OCI-LY3 (cell line): ENCODE results near the gene MKI67.

Source experiments
- CTCF ChIP-seq: fragments of 200-600, 300-600 bp; sonication (generic); IDR thresholded peaks from 2 replicates; pipeline ENCODE4 v1.5.1; 2014; ENCODE audit warnings: antibody characterized with exemption, low read length, low read depth
- EZH2phosphoT487 ChIP-seq: fragments of 200-600 bp; shearing (Covaris generic); IDR thresholded peaks from 2 replicates; pipeline ENCODE4 v1.6.1; 2018; ENCODE audit warnings: antibody characterized with exemption, mixed run types, low read depth

GRCh38 chr10:128064970-128065580, 61.1 kb downstream of the MKI67 start:
- TF ChIP-seq CTCF = no peak
- no peak for TF ChIP-seq EZH2phosphoT487
